H7 (cell line): ENCODE data around the gene KMT2E. TPM values are rescaled to one million over a fixed set of nuclear protein-coding genes. Genes with fewer than 3 reads are reported as not detected.

Experiments used
- DNase-seq: peaks from one replicate; pipeline ENCODE4 v3.0.0; 2012
- H3K27me3 ChIP-seq: 2 replicates; pipeline ENCODE4 v1.6.0; 2011; ENCODE audit warnings: mild to moderate bottlenecking, low read length; ENCODE audit not compliant: control insufficient read depth, insufficient read depth
- H3K36me3 ChIP-seq: replicated peaks from 2 replicates; pipeline ENCODE4 v1.5.1; 2011; ENCODE audit warnings: low read length; ENCODE audit not compliant: control insufficient read depth, insufficient read depth
- H3K4me3 ChIP-seq: 2 replicates; pipeline ENCODE4 v1.5.1; 2011; ENCODE audit warnings: low read depth, mild to moderate bottlenecking, control low read depth, low read length, moderate library complexity; ENCODE audit not compliant: insufficient read depth
- total RNA-seq: library from RNA; depleted of rRNA; stranded (reverse); fragments of >200 nt; shearing (Covaris generic); gene quantifications from 2 replicates; pipeline ENCODE4 v1.2.3, GENCODE V29; 2014

KMT2E gene
- total RNA-seq, 1 experiment from 2014 or later: 19.7 TPM

GRCh38 chr7:105118612-105119600 is 104.9 kb downstream of the KMT2E start:
- H3K36me3 ChIP-seq: no peaks in the 10 kb centered on the region; the same call in none of the 2 replicates
- DNase-seq: no peak
- H3K27me3 ChIP-seq: no peaks in the 10 kb centered on the region
- no peak overlapping the region for H3K4me3 ChIP-seq

GRCh38 chr7:105122619-105123018 is 108.6 kb downstream of the KMT2E start:
- no peak for DNase-seq
- H3K4me3 ChIP-seq: no peak overlapping the region
- no peaks in the 10 kb centered on the region; the same call in none of the 2 replicates for H3K36me3 ChIP-seq
- no peaks in the 10 kb centered on the region for H3K27me3 ChIP-seq

- H3K4me3 ChIP-seq: no peak overlapping the region
- no peak for DNase-seq
- no peaks in the 10 kb centered on the region; the same call in 1 of the 2 replicates for H3K36me3 ChIP-seq
- no peaks in the 10 kb centered on the region for H3K27me3 ChIP-seq
These were observed 111.7 kb downstream of the KMT2E start for GRCh38 chr7:105125745-105126144.

- DNase-seq: no peak
- H3K27me3 ChIP-seq: no peaks in the 10 kb centered on the region
- no peaks in the 10 kb centered on the region; the same call in 1 of the 2 replicates for H3K36me3 ChIP-seq
- no peak overlapping the region for H3K4me3 ChIP-seq
These were observed 112.5 kb downstream of the KMT2E start for GRCh38 chr7:105126436-105126975.

- H3K27me3 ChIP-seq: no peaks in the 10 kb centered on the region
- H3K36me3 ChIP-seq: peaks cover 2% of the 10 kb centered on the region
- H3K4me3 ChIP-seq: no peak overlapping the region
- DNase-seq: no peak
These were observed 113.2 kb downstream of the KMT2E start for GRCh38 chr7:105127179-105127578.

GRCh38 chr7:105130048-105130447 is 116.0 kb downstream of the KMT2E start:
- Histone ChIP-seq H3K36me3 (peaks cover 2% of the 10 kb centered on the region), H3K4me3 (no peak overlapping the region), H3K27me3 (no peaks in the 10 kb centered on the region)
- no peak for DNase-seq

GRCh38 chr7:105130580-105130979 is 116.6 kb downstream of the KMT2E start:
- DNase-seq: no peak
- no peak overlapping the region for H3K4me3 ChIP-seq
- H3K27me3 ChIP-seq: no peaks in the 10 kb centered on the region
- peaks cover 2% of the 10 kb centered on the region for H3K36me3 ChIP-seq

- H3K4me3 ChIP-seq: no peak overlapping the region
- H3K27me3 ChIP-seq: no peaks in the 10 kb centered on the region
- DNase-seq: no peak
- peaks cover 2% of the 10 kb centered on the region for H3K36me3 ChIP-seq
These were observed 117.1 kb downstream of the KMT2E start for GRCh38 chr7:105131033-105131656.

- no peak for DNase-seq
- H3K27me3 ChIP-seq: no peaks in the 10 kb centered on the region
- H3K4me3 ChIP-seq: no peak overlapping the region
- peaks cover 2% of the 10 kb centered on the region for H3K36me3 ChIP-seq
These were observed 117.9 kb downstream of the KMT2E start for GRCh38 chr7:105131890-105132289.

GRCh38 chr7:105132335-105132734 is 118.3 kb downstream of the KMT2E start:
- H3K27me3 ChIP-seq: no peaks in the 10 kb centered on the region
- H3K36me3 ChIP-seq: peaks cover 2% of the 10 kb centered on the region
- DNase-seq: no peak
- no peak overlapping the region for H3K4me3 ChIP-seq

GRCh38 chr7:105132835-105133234 is 118.8 kb downstream of the KMT2E start:
- DNase-seq: no peak
- Histone ChIP-seq H3K36me3 (peaks cover 2% of the 10 kb centered on the region), H3K4me3 (no peak overlapping the region), H3K27me3 (no peaks in the 10 kb centered on the region)

GRCh38 chr7:105133358-105133757 is 119.4 kb downstream of the KMT2E start:
- Histone ChIP-seq H3K4me3 (no peak overlapping the region), H3K36me3 (peaks cover 2% of the 10 kb centered on the region), H3K27me3 (no peaks in the 10 kb centered on the region)
- DNase-seq: no peak

GRCh38 chr7:105133986-105134655 is 120.1 kb downstream of the KMT2E start:
- no peak for DNase-seq
- H3K4me3 ChIP-seq: no peak overlapping the region
- H3K36me3 ChIP-seq: peaks cover 2% of the 10 kb centered on the region
- H3K27me3 ChIP-seq: no peaks in the 10 kb centered on the region

GRCh38 chr7:105136221-105136620 is 122.2 kb downstream of the KMT2E start:
- no peaks in the 10 kb centered on the region for H3K27me3 ChIP-seq
- H3K36me3 ChIP-seq: peaks cover 4% of the 10 kb centered on the region
- H3K4me3 ChIP-seq: no peak overlapping the region
- no peak for DNase-seq
